Astrocyte of the spinal cord (primary cell): Measurements from ENCODE around the gene MYRFL.
"Not testable (repeated sequence)": the region's sequence is repeated elsewhere in the genome, so short reads cannot be mapped to it uniquely, and the experiment has no call there.

Experiments
- DNase-seq: peaks from one replicate; pipeline ENCODE4 v3.0.0; 2011; ENCODE audit warnings: low read depth, low spot score
- H3K4me3 ChIP-seq: 2 replicates; pipeline ENCODE4 v1.5.1; 2011; ENCODE audit warnings: low read depth, mild to moderate bottlenecking, low read length, moderate library complexity
- CTCF ChIP-seq: IDR thresholded peaks from 2 replicates; pipeline ENCODE4 v1.5.1; 2012; ENCODE audit warnings: low read depth, mild to moderate bottlenecking, low read length, inconsistent platforms
- in situ Hi-C: cut with HindIII; loops from 2 replicates; pipeline ENCODE4 v1.10.0; 2017; ENCODE audit warnings: low sequenced_read_pairs

The MYRFL gene

DNA sequence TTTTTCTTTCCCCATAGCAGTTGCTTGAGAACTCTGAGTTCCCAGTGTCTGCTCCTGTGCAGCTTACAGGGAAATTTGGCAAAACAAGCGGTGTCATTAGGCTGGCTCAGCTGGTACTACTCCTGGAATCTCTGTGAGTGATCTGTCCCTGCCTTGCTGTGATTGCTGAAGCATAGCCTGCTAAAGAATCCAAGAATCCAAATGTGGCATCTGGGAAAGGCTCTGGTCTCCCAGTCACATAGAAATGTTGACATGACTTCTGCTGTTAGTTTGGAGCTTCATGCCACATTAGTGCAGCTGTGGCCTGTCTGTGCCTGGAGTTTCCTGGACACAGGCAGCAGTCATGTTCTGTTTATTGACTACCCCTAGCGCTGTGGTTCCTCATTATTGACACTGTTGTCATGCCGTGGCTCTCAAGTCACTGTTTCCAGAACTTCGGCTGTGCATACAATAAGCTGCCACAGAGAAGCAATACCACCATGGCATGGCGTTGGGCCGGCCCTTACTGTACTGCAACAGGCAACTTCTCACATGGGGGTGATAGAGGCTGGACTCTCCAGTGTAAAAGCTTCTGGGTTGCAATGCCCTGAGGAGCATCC is 166.8 kb downstream of the MYRFL start:
- DNase-seq, result no peak
- TF ChIP-seq CTCF, result no peak
- no peak overlapping the region for H3K4me3 ChIP-seq
- in situ Hi-C loops, result no loop called here

GRCh38 chr12:69993433-69993832 is 168.4 kb downstream of the MYRFL start:
- DNase-seq, result no peak
- no peak overlapping the region for H3K4me3 ChIP-seq
- no peak for TF ChIP-seq CTCF
- in situ Hi-C loops, result no loop called here

DNA sequence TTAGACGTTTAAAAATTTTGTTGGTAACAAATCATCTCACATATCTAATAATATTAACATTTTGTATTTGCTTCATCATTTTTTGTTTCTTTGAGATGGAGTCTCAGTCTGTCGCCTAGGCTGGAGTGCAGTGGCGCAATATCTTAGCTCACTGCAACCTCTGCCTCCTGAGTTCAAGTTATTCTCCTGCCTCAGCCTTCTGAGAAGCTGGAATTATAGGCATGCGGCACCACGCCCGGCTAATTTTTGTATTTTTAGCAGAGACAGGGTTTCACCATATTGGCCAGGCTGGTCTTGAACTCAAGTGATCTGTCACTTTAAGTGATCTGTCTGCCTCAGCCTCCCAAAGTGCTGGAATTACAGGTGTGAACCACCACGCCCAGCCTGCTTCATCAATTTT is 169.1 kb downstream of the MYRFL start:
- in situ Hi-C loops, result not testable (repeated sequence)

GRCh38 chr12:69994724-69995173 is 169.7 kb downstream of the MYRFL start:
- in situ Hi-C loops, result no loop called here
- no peak for TF ChIP-seq CTCF
- DNase-seq, result no peak
- no peak overlapping the region for H3K4me3 ChIP-seq

More for the DNA sequence above, 169.1 kb downstream of the MYRFL start:
- not testable (repeated sequence) for H3K4me3 ChIP-seq, DNase-seq

DNA sequence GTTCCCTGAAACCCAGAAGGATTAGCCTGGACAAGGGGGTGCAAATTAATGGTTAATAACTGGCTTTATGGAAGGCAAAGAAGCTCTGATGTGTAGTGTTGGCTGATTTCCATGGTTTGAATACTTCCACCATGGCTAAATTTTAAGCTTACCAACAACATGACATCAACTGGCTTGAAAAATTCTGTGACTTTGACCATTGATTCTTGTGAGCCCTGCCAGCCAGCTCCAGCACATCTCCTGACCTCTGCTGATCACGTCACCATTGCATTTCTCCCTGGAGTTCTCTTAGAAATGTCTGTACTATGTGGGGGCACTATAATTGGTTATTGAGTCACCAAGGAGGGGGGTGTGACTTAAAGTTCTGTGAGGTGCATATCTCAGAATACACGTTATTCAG is 171.2 kb downstream of the MYRFL start:
- H3K4me3 ChIP-seq, result no peak overlapping the region
- no peak for TF ChIP-seq CTCF
- no peak for DNase-seq
- in situ Hi-C loops, result no loop called here

- no peak for DNase-seq
- in situ Hi-C loops, result no loop called here
- H3K4me3 ChIP-seq, result no peak overlapping the region
- TF ChIP-seq CTCF, result no peak
These were observed 171.7 kb downstream of the MYRFL start for GRCh38 chr12:69996722-69997121.

DNA sequence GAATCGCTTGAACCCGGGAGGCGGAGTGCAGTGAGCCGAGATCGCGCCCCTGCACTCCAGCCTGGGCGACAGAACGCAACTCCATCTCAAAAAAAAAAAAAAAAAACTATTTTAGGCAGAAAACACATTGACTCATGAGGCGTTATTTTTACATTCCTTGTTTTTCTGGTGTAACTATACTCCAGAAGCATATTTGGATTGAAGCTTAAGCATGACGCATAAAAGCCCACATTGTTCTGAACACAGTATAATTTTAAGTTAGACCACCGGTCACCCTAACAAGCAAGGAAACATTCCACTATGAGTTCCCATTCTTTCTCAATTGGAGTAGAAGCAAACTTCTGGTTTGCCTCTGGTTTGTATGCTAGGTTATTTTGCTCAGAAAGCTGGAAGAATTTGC is 173.0 kb downstream of the MYRFL start:
- in situ Hi-C loops, result no loop called here
- no peak overlapping the region for H3K4me3 ChIP-seq
- no peak for DNase-seq
- TF ChIP-seq CTCF, result no peak
